IPS DF 4.7 (cell line): ENCODE measurements around the gene RAB4B.
A peak's percentile ranks its signal among the peaks of the same experiment; 100 is the strongest.
"Not testable (repeated sequence)": the region's sequence is repeated elsewhere in the genome, so short reads cannot be mapped to it uniquely, and the experiment has no call there.

Experiments
- DNase-seq: peaks from one replicate; pipeline ENCODE4 v3.0.0-alpha.2; 2013; ENCODE audit warnings: low spot score; ENCODE audit errors: extremely low read depth

The RAB4B gene

GRCh38 chr19:40777937-40778705, at the start of gene RAB4B:
RAB4B (plus strand) TSS chr19:40778247; CDS start chr19:40778376, 129 bp downstream.
- peak; percentile 98 for DNase-seq

GRCh38 chr19:40730065-40730464, 48.0 kb upstream of the RAB4B start:
- DNase-seq = not testable (repeated sequence)

GRCh38 chr19:40732304-40732703, 45.7 kb upstream of the RAB4B start:
- not testable (repeated sequence) for DNase-seq

- no peak for DNase-seq
These were observed 44.9 kb upstream of the RAB4B start for GRCh38 chr19:40733149-40733548.

GRCh38 chr19:40735013-40735771, 42.9 kb upstream of the RAB4B start:
- no peak for DNase-seq

GRCh38 chr19:40736661-40737060, 41.4 kb upstream of the RAB4B start:
- no peak for DNase-seq

- DNase-seq = no peak
These were observed 40.9 kb upstream of the RAB4B start for GRCh38 chr19:40737102-40737644.

- DNase-seq = no peak
These were observed 38.8 kb upstream of the RAB4B start for GRCh38 chr19:40739030-40739839.

- no peak for DNase-seq
These were observed 38.0 kb upstream of the RAB4B start for GRCh38 chr19:40739871-40740703.

- DNase-seq = no peak
These were observed 37.3 kb upstream of the RAB4B start for GRCh38 chr19:40740747-40741146.

GRCh38 chr19:40741527-40742390, 36.3 kb upstream of the RAB4B start:
- DNase-seq = no peak

GRCh38 chr19:40742477-40742876, 35.6 kb upstream of the RAB4B start:
- DNase-seq = no peak

- no peak for DNase-seq
These were observed 35.2 kb upstream of the RAB4B start for GRCh38 chr19:40742886-40743285.

GRCh38 chr19:40743926-40744325, 34.1 kb upstream of the RAB4B start:
- DNase-seq = no peak

GRCh38 chr19:40744554-40745401, 33.3 kb upstream of the RAB4B start:
- no peak for DNase-seq

GRCh38 chr19:40745402-40745780, 32.7 kb upstream of the RAB4B start:
- no peak for DNase-seq

- DNase-seq = no peak
These were observed 30.5 kb upstream of the RAB4B start for GRCh38 chr19:40747536-40747935.

GRCh38 chr19:40750058-40750873, 27.8 kb upstream of the RAB4B start, which contains the start of gene ACTMAP:
ACTMAP (minus strand) TSS chr19:40750477; CDS start chr19:40749803, 674 bp downstream.
- peak; percentile 99 for DNase-seq
